GM19193 (cell line): Measurements from ENCODE around the gene POLR1B.

Source experiments
- POLR2A ChIP-seq: IDR thresholded peaks from 4 replicates; pipeline ENCODE4 v1.6.1; 2011; ENCODE audit not compliant: insufficient read depth, insufficient read length; ENCODE audit errors: extremely low read depth

Gene POLR1B

GRCh38 chr2:112585873-112586464 lies 43.7 kb downstream of the POLR1B start:
- TF ChIP-seq POLR2A: no peak

- TF ChIP-seq POLR2A: no peak
Observed at GRCh38 chr2:112588611-112589045, 46.4 kb downstream of the POLR1B start.

- TF ChIP-seq POLR2A: no peak
Observed at GRCh38 chr2:112591413-112591812, 49.1 kb downstream of the POLR1B start.

- TF ChIP-seq POLR2A: no peak
Observed at GRCh38 chr2:112593736-112594135, 51.5 kb downstream of the POLR1B start.

- no peak for TF ChIP-seq POLR2A
Observed at GRCh38 chr2:112597537-112598322, 55.5 kb downstream of the POLR1B start.

DNA sequence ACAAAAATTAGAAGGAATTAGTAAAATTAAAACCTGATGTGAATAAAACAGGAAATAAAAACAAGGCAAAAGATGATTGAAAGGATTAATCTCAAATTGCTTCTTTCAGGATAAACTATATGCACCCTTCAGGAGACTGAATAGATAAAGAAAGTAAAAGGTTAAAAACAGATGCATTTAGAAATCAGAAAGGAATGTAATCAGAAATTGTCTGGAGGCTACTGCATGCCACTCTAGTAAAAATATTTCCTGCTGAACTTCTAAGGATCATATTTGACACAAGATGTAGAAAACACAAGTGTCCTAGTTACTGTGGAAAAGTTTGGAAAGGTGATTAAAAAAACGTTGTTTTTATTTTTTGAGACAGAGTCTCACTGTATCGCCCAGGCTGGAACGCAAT lies 58.4 kb downstream of the POLR1B start:
- TF ChIP-seq POLR2A: no peak

DNA sequence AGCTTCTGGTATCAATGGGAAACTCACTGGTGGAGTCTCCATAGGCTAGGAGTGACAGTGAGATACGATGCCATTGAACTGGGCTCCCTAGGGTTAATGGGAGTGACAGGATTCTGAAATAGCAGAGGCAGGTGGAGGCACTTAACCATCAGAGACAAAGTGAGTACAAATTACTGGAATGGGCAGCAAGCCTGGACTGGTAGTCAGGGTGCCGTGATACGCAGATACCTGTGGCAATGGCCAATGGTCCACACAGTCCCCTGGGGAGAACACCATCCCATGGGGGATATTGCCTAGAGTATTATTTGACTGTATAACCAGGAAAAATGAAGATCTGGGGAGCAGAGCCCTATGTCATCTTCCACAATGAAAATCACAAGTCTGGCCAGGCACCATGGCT lies 59.5 kb downstream of the POLR1B start:
- no peak for TF ChIP-seq POLR2A

DNA sequence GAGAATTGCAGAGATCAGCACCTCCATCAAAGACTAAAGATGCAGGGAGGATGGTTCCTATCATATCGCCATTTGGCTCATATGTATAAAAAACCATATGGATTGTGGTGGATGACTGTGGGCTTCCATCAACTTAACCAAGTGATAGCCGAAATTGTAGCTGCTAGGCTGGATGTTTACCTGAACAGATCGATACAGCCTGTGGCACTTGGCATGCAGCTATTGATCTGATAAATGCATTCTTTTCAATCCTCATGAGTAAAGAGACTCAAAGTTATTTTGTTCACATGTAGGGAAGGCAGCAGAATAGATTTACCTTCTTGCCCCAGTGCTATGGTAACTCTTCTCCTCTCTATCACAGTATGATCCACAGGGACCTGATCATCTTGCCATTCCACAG lies 60.7 kb downstream of the POLR1B start:
- TF ChIP-seq POLR2A: no peak

GRCh38 chr2:112603731-112604130 lies 61.5 kb downstream of the POLR1B start:
- no peak for TF ChIP-seq POLR2A

DNA sequence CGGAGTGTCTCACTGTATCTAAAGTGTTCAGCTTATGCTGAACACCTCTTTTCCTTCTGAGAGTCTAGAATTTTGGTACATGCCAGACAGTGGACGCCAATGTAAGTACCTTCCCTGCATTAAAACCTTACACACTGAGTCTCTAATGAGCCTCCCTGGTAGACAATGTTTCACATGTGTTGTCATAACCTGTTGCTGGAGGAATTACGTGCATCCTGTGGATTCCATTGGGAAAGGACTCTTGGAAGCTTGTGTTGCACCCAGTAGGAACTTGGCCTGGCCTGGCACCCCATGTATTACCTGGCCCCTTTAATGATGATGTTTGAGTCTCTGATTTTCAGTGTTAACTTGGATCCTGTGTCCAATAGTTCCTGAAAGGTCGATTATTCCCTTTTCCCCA lies 62.7 kb downstream of the POLR1B start:
- TF ChIP-seq POLR2A: no peak

- no peak for TF ChIP-seq POLR2A
Observed at GRCh38 chr2:112605926-112606325, 63.7 kb downstream of the POLR1B start.

GRCh38 chr2:112606547-112606946 lies 64.3 kb downstream of the POLR1B start:
- TF ChIP-seq POLR2A: no peak

DNA sequence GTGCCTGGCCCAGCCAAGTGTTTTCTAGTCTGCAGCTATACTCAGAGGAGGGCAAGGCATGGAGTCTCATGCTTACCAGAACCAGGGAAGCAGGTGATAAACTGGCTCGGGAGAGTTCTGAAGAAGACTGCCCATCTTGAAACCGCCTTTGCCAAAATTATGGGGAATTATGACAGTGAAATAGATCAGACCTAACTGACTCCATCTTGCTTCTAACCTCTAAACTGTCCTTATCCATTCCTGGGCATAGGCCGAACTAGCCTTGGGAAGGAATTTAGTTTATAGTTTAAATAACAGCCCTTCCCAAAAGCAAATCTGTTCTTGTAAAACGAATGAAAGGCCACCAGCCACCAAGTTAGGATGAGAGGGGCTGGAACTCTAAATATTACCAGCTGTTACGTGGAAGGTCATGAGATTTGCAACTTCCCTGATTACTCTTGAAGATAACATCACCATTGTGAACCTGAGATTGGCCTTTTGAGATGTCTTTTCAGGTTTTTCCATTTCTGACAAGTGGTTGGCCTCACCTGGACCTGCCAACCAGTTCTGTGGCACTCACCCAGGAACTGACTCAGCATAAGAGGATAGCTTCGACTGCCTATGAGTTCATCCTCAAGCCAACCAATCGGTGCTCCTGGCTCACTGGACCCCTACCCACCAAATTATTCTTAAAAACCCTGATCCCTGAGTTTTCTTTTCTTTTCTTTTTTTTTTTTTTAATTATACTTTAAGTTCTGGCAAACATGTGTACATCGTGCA lies 65.6 kb downstream of the POLR1B start:
- no peak for TF ChIP-seq POLR2A

DNA sequence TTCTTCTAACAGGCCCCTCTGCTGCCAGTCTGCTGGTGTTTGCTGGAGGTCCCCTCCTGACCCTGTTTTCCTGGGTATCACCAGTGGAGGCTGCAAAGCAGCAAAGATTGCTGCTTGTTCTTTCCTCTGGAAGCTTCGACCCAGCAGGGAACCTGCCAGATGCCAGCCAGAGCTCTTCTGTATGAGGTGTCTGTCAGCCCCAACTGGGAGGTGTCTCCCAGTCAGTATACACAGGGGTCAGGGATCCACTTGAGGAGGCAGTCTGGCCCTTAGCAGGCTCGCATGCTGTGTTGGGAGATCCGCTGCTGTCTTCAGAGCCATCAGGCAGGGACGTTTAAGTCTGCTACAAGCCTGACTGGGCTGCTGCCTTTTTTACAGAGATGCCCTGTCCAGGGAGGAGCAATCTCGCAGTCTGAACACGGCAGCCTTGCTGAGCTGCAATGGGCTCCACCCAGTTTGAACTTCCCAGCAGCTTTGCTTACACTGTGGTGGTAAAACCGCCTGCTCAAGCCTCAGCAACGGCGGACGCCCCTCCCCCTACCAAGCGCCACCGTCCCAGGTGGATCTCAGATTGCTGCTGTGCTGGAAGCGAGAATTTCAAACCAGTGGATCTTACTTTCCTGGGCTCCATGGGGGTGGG lies 72.1 kb downstream of the POLR1B start:
- no peak for TF ChIP-seq POLR2A

DNA sequence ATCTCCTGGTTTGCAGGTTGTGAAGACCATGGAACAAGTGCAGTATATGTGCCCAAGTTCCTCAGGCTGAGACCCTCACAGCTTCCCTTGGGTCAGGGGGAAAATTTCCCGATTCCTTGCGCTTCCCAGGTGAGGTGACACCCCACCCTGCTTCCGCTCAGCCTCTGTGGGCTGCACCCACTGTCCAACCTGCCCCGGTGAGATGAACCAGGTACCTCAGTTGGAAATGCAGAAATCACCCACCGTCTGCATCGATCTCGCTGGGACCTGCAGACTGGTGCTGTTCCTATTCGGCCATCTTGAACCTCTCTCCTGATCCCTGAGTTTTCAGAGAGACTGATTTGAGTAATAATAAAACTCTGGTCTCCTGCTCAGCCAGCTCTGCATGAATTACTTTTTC lies 72.8 kb downstream of the POLR1B start:
- no peak for TF ChIP-seq POLR2A
